Breast epithelium (tissue), 3 donors: Measurements from ENCODE around the gene BCL11B.

Experiments used
- CTCF ChIP-seq, 3 donors: fragments of 450-650 bp; IDR thresholded peaks; one replicate each; pipeline ENCODE4 v1.5.1; 2016 to 2017; ENCODE audit warnings: antibody characterized with exemption in 3 of 3, mild to moderate bottlenecking in 3 of 3, moderate library complexity in 3 of 3
- POLR2A ChIP-seq: fragments of 450-650 bp; IDR thresholded peaks from one replicate; pipeline ENCODE4 v1.6.1; 2016; ENCODE audit warnings: antibody characterized with exemption, mild to moderate bottlenecking, moderate library complexity
- POLR2AphosphoS5 ChIP-seq, 3 donors: sonication (generic); formaldehyde crosslinking; IDR thresholded peaks; one replicate each; pipeline ENCODE4 v1.6.1; 2017; ENCODE audit warnings: antibody characterized with exemption in 3 of 3

- no peak for TF ChIP-seq CTCF (IDR thresholded peaks at IDR 0.05)
- no peak for TF ChIP-seq POLR2A
- TF ChIP-seq POLR2AphosphoS5 (IDR thresholded peaks at IDR 0.05), result no peak
Observed at GRCh38 chr14:99232714-99233214, 39.2 kb downstream of the BCL11B start.
